Calu3 (cell line): ENCODE results near the gene ARPC4. TPM values are rescaled to one million over a fixed set of nuclear protein-coding genes. Genes with fewer than 3 reads are reported as not detected.

Experiments
- BruUV-seq: library from RNA; stranded (reverse); fragments of 400-500 nt; replicated peaks from 2 replicates; lab custom pipeline; 2021; lab: Mats Ljungman, UMichigan
- CTCF ChIA-PET: fragments of 300-600 bp; sonication (Branson Sonifier 250); formaldehyde crosslinking; loops from one replicate; lab custom pipeline; 2022; ENCODE audit warnings: antibody characterized with exemption; lab: Charles Lee
- DNase-seq: peaks from one replicate; pipeline ENCODE4 v3.0.0; 2022
- H3K27ac Mint-ChIP-seq: one replicate; pipeline ENCODE4 v1.8.0; 2022; ENCODE audit warnings: mixed read lengths; ENCODE audit not compliant: unreplicated experiment
- H3K27me3 Mint-ChIP-seq: one replicate; pipeline ENCODE4 v1.8.0; 2022; ENCODE audit warnings: mixed read lengths; ENCODE audit not compliant: unreplicated experiment
- H3K36me3 Mint-ChIP-seq: one replicate; pipeline ENCODE4 v1.8.0; 2022; ENCODE audit warnings: mild to moderate bottlenecking, moderate library complexity, mixed read lengths; ENCODE audit not compliant: insufficient read depth, unreplicated experiment
- H3K4me1 Mint-ChIP-seq: one replicate; pipeline ENCODE4 v1.8.0; 2022; ENCODE audit warnings: mild to moderate bottlenecking, low read depth, mixed read lengths; ENCODE audit not compliant: unreplicated experiment
- H3K4me3 Mint-ChIP-seq: one replicate; pipeline ENCODE4 v1.8.0; 2022; ENCODE audit warnings: mild to moderate bottlenecking, low read depth, moderate library complexity, mixed read lengths; ENCODE audit not compliant: unreplicated experiment
- H3K9me3 Mint-ChIP-seq: one replicate; pipeline ENCODE4 v1.8.0; 2022; ENCODE audit warnings: low read depth, mixed read lengths; ENCODE audit not compliant: unreplicated experiment
- CTCF ChIP-seq: fragments of 200-600 bp; IDR thresholded peaks from one replicate; pipeline ENCODE4 v1.8.0; 2022; ENCODE audit warnings: antibody characterized with exemption; ENCODE audit not compliant: unreplicated experiment
- intact Hi-C: fragments of 100-400 bp; cut with micrococcal nuclease; formaldehyde crosslinking; loops from one replicate; pipeline ENCODE4 v1.10.0; 2022; ENCODE audit not compliant: unreplicated experiment
- total RNA-seq: library from RNA; stranded (reverse); gene quantifications from 2 replicates; pipeline ENCODE4 v1.2.3, GENCODE V29; 2022

ARPC4 gene
- total RNA-seq, 1 experiment from 2014 or later = 141 TPM

DNA sequence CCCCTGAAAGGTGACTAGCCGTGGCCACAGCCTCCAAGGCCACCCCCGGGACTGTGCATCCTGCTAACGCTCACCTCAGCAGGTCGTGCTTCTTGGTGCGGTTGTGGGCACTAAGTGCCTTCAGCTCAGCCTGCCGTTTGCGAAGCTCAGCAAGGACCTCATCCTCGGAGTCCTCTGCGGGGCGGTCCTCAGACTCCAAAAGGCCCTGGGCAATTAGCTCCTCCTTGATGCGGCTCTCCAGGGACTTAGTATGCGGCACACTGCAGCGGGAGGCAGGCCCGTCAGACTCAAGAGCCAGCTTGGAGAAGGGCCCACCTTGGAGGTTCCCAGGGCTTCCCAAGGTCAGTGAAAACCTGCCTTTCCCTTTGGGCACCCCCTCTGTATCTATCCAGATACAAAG is 8.9 kb upstream of the ARPC4 start:
- no peak for TF ChIP-seq CTCF
- CTCF ChIA-PET = no interaction called here
- H3K4me1 Mint-ChIP-seq = no peaks in the 10 kb centered on the region
- H3K27me3 Mint-ChIP-seq = no peaks in the 10 kb centered on the region
- peaks cover 45% of the 10 kb centered on the region for H3K36me3 Mint-ChIP-seq
- no TSS peak for BruUV-seq
- H3K27ac Mint-ChIP-seq = no peak overlapping the region
- intact Hi-C loops = no loop called here
- H3K4me3 Mint-ChIP-seq = no peak overlapping the region
- no peak for DNase-seq
- H3K9me3 Mint-ChIP-seq = no peaks in the 10 kb centered on the region

DNA sequence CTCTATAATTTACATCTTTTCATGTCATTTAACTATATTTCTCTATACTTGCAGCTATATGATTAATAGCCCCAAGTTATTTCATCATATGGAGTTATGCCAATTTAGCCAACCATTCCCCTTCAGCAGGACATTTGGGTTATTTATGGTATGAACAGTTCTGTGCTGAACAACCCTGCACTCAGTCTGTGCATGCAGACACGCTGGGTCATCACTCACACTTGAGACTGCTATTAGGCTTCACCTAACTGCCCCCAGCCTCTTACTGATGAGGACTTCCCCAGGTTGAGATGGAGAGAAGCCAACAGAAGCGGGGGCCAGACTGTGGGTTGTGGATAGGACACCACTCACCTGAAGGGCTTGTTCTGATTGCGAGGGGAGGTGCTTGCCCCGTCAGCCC is 7.9 kb upstream of the ARPC4 start:
- TF ChIP-seq CTCF = no peak
- no peaks in the 10 kb centered on the region for H3K27me3 Mint-ChIP-seq
- BruUV-seq = no TSS peak

DNA sequence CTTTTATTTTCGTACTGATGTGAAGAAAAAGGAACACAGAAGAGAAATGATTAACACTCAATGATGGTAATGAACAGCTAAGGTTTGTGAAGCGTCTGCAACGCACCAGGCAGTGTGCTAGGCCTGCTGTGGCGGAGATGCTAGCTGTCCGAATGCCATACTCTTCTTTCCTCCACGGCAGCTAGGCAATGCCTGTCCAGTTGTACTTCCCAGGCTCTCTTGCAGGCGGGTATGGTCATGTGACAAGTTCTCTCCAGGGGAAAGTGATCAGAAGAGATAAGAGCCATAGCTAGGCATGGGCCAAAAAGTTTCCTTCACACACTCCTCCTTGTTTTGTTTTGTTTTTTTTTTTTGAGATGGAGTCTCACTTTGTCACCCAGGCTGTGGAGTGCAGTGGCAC is 7.3 kb upstream of the ARPC4 start:
- no peak for TF ChIP-seq CTCF
- H3K27me3 Mint-ChIP-seq = no peaks in the 10 kb centered on the region
- H3K9me3 Mint-ChIP-seq = no peaks in the 10 kb centered on the region
- H3K4me3 Mint-ChIP-seq = no peak overlapping the region
- CTCF ChIA-PET = no interaction called here
- no peak for DNase-seq
- intact Hi-C loops = no loop called here
- no TSS peak for BruUV-seq
- H3K4me1 Mint-ChIP-seq = no peaks in the 10 kb centered on the region
- no peak overlapping the region for H3K27ac Mint-ChIP-seq
- H3K36me3 Mint-ChIP-seq = peaks cover 50% of the 10 kb centered on the region

More for the DNA sequence above, 7.9 kb upstream of the ARPC4 start:
- H3K27ac Mint-ChIP-seq = no peak overlapping the region
- DNase-seq = no peak
- H3K4me1 Mint-ChIP-seq = no peaks in the 10 kb centered on the region
- peaks cover 50% of the 10 kb centered on the region for H3K36me3 Mint-ChIP-seq
- intact Hi-C loops = no loop called here
- no peak overlapping the region for H3K4me3 Mint-ChIP-seq
- no peaks in the 10 kb centered on the region for H3K9me3 Mint-ChIP-seq
- CTCF ChIA-PET = no interaction called here

DNA sequence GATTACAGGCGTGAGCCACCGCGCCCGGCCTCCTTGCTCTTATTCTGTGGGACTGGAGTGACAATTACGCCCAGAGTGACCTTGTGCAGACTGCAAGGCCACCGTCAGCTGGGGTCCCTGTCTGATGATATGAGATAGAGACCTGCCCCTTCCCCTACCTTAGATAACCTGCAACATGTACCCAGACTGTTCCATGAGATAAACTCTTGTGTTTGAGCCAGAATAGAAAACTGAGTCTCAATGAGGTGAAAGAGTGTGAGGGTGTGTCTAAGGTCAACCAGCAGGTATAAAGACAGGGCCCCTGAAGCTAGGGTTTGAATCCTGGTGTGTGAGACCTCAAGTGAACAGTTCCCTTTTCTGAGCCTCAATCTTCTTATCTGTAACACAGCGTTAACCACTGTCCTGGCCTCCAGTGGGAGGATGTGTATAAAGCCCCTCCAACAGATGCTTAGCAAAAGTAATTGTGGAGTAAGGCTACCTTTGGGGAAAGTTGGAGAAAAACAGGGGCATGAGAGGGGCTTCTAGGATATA is 6.6 kb upstream of the ARPC4 start:
- intact Hi-C loops = no loop called here
- H3K36me3 Mint-ChIP-seq = peaks cover 47% of the 10 kb centered on the region
- no peak for TF ChIP-seq CTCF
- no peaks in the 10 kb centered on the region for H3K27me3 Mint-ChIP-seq
- DNase-seq = no peak
- CTCF ChIA-PET = no interaction called here
- H3K4me3 Mint-ChIP-seq = no peak overlapping the region
- no peak overlapping the region for H3K27ac Mint-ChIP-seq
- no TSS peak for BruUV-seq
- no peaks in the 10 kb centered on the region for H3K9me3 Mint-ChIP-seq
- H3K4me1 Mint-ChIP-seq = no peaks in the 10 kb centered on the region
